Stomach (tissue), 4 donors: Measurements from ENCODE around the gene GLDN.

Experiments
- CTCF ChIP-seq, 7 experiments: fragments of 450-650 bp in 4 of 7; fragments of 200-600 bp in 3 of 7; sonication (generic) in 3 of 7; IDR thresholded peaks; one replicate each; pipeline ENCODE4 v1.5.1; 2016 to 2019; ENCODE audit warnings: antibody characterized with exemption in 7 of 7, control low read depth in 2 of 7, mild to moderate bottlenecking in 1 of 7
- EP300 ChIP-seq: sonication (generic); formaldehyde crosslinking; IDR thresholded peaks from one replicate; pipeline ENCODE4 v1.6.1; 2017; ENCODE audit warnings: antibody characterized with exemption
- POLR2A ChIP-seq, 4 donors: fragments of 450-650 bp; IDR thresholded peaks; one replicate each; pipeline ENCODE4 v1.6.1; 2016; ENCODE audit warnings: antibody characterized with exemption in 4 of 4, control low read depth in 2 of 4, mild to moderate bottlenecking in 1 of 4, moderate library complexity in 1 of 4
- POLR2AphosphoS5 ChIP-seq, 3 donors: sonication (generic); formaldehyde crosslinking; IDR thresholded peaks; one replicate each; pipeline ENCODE4 v1.6.1; 2016; ENCODE audit warnings: antibody characterized with exemption in 3 of 3

- no peak for TF ChIP-seq CTCF (IDR thresholded peaks at IDR 0.05)
- no peak for TF ChIP-seq POLR2A (IDR thresholded peaks at IDR 0.05)
- no peak for TF ChIP-seq POLR2AphosphoS5 (IDR thresholded peaks at IDR 0.05)
- TF ChIP-seq EP300: no peak
Measured at GRCh38 chr15:51323749-51324148, 17.7 kb upstream of the GLDN start.
